Measurements from ENCODE around the gene TSPEAR.

The TSPEAR gene

GRCh38 chr21:44496564-44497550 is 214.5 kb downstream of the TSPEAR start:
- DNase-seq: peak in 1 of 2 experiments; percentile 16

GRCh38 chr21:44495611-44496563 is 215.5 kb downstream of the TSPEAR start:
- DNase-seq: peak; percentile 79 to 80

- DNase-seq: no peak
Measured at GRCh38 chr21:44494956-44495355, 216.4 kb downstream of the TSPEAR start.

GRCh38 chr21:44494418-44494817 is 217.0 kb downstream of the TSPEAR start:
- no peak for DNase-seq

- no peak for DNase-seq
Measured at GRCh38 chr21:44492567-44493385, 218.6 kb downstream of the TSPEAR start.

- DNase-seq: no peak
Measured at GRCh38 chr21:44490816-44491215, 220.6 kb downstream of the TSPEAR start.

- DNase-seq: no peak
Measured at GRCh38 chr21:44490405-44490804, 221.0 kb downstream of the TSPEAR start.

GRCh38 chr21:44489962-44490361 is 221.4 kb downstream of the TSPEAR start:
- peak in 1 of 2 experiments; percentile 30 for DNase-seq

GRCh38 chr21:44487831-44488230 is 223.5 kb downstream of the TSPEAR start:
- peak in 1 of 2 experiments; percentile 25 for DNase-seq

GRCh38 chr21:44486302-44486701 is 225.1 kb downstream of the TSPEAR start:
- no peak for DNase-seq

- DNase-seq: no peak
Measured at GRCh38 chr21:44485796-44486195, 225.6 kb downstream of the TSPEAR start.

GRCh38 chr21:44485254-44485793 is 226.0 kb downstream of the TSPEAR start:
- DNase-seq: peak; percentile 40 to 75

- DNase-seq: no peak
Measured at GRCh38 chr21:44484498-44485253, 226.7 kb downstream of the TSPEAR start.

GRCh38 chr21:44483288-44484237 is 227.8 kb downstream of the TSPEAR start:
- no peak for DNase-seq

- DNase-seq: no peak
Measured at GRCh38 chr21:44482581-44483287, 228.6 kb downstream of the TSPEAR start.

GRCh38 chr21:44480200-44481053 is 230.9 kb downstream of the TSPEAR start:
- DNase-seq: no peak

GRCh38 chr21:44479556-44480199 is 231.7 kb downstream of the TSPEAR start:
- DNase-seq: peak in 1 of 2 experiments; percentile 40

GRCh38 chr21:44478801-44479167 is 232.6 kb downstream of the TSPEAR start:
- DNase-seq: no peak

Measured in NCI-H526 (cell line).